HAP-1 (cell line): ENCODE measurements around the gene KDM1A.

ENCODE experiments used
- DNase-seq, 2 experiments: peaks; one replicate each; pipeline ENCODE4 v3.0.0-alpha.2; 2016 to 2020; ENCODE audit warnings: low spot score in 2 of 2
- H3K27me3 ChIP-seq: fragments of 250-450 bp; sonication (Bioruptor Pico); 2 replicates; pipeline ENCODE4 v1.5.1; 2020; ENCODE audit warnings: low read depth, mild to moderate bottlenecking, moderate library complexity
- H3K36me3 ChIP-seq: fragments of 250-450 bp; sonication (Bioruptor Pico); replicated peaks from 2 replicates; pipeline ENCODE4 v1.5.1; 2020; ENCODE audit warnings: mild to moderate bottlenecking
- H3K4me1 ChIP-seq: fragments of 250-450 bp; sonication (Bioruptor Pico); 2 replicates; pipeline ENCODE4 v1.5.1; 2020; ENCODE audit warnings: mild to moderate bottlenecking
- H3K4me3 ChIP-seq: fragments of 250-450 bp; sonication (Bioruptor Pico); 2 replicates; pipeline ENCODE4 v1.5.1; 2020; ENCODE audit warnings: mild to moderate bottlenecking, moderate library complexity
- H3K9me3 ChIP-seq: fragments of 250-450 bp; sonication (Bioruptor Pico); 2 replicates; pipeline ENCODE4 v1.5.1; 2020; ENCODE audit warnings: mild to moderate bottlenecking, moderate library complexity
- in situ Hi-C: fragments of 300-500 bp; cut with MboI; formaldehyde crosslinking; loops from 3 replicates; pipeline ENCODE4 v1.14.3; 2020; ENCODE audit warnings: low sequenced_read_pairs, inconsistent platforms, mixed read lengths

The KDM1A gene

DNA sequence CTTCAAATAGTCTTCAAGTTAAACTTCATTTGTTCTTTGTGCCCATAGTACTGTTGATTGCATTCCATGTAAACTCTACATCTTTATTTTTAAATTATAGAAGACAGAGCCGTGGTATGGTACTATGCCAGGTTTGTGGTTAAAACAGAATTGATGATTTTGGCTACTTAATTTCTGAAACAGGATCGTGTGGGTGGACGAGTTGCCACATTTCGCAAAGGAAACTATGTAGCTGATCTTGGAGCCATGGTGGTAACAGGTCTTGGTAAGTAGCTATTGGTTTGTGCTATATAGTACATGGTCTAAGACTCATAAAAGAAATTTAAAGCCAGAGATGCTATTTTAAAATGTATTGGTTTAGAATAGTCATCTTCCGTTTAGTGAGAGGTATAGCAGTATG is 38.0 kb downstream of the KDM1A start:
- Histone ChIP-seq H3K36me3 (peaks cover 91% of the 10 kb centered on the region), H3K4me1 (peaks cover under 1% of the 10 kb centered on the region), H3K4me3 (no peak overlapping the region), H3K27me3 (no peaks in the 10 kb centered on the region), H3K9me3 (no peaks in the 10 kb centered on the region)
- in situ Hi-C loops, result no loop called here
- DNase-seq, result no peak

DNA sequence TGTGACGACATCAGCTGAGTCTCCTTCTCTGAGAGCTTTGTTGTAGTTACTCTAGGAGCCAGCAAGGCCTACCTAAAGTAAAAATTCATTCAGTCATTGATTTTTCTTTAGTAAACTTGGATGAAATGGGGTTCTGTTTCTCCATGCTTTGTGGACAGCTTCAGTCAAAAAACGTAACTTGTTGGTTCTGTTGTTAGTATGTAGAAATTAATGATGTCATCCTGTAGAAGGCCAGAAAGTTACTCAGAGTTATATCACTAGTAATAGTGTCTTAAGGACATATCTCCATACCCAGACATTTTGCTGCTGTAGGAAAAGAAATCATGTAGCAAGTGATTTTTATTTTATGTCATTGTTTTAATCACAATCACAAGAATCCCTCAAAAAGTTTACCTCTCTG is 43.0 kb downstream of the KDM1A start:
- no peaks in the 10 kb centered on the region for H3K9me3 ChIP-seq
- in situ Hi-C loops, result no loop called here
- no peak overlapping the region for H3K4me3 ChIP-seq
- H3K36me3 ChIP-seq, result peaks cover 81% of the 10 kb centered on the region
- no peak for DNase-seq
- H3K4me1 ChIP-seq, result no peaks in the 10 kb centered on the region
- H3K27me3 ChIP-seq, result no peaks in the 10 kb centered on the region

DNA sequence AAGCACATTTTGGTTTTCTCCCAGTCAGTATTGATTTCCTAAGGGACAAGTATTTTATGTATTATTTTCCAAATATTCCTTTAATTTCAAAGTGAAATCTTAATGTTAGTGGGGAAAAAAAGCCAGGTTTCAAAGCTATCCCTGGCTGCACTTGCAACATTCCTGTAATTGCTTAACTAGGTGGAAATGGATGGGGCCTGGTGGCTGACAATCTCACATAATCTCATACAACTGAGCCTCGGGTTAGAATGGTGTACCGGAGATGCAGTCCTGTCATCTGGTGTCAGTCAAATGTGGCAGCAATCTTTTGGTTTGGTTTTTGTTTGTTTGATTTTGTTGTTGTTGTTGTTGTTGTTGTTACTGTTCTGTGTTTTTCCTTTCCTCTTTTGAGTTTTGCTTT is 46.1 kb downstream of the KDM1A start:
- no peaks in the 10 kb centered on the region for H3K9me3 ChIP-seq
- no peaks in the 10 kb centered on the region for H3K4me1 ChIP-seq
- DNase-seq, result no peak
- in situ Hi-C loops, result no loop called here
- H3K4me3 ChIP-seq, result no peak overlapping the region
- peaks cover 78% of the 10 kb centered on the region for H3K36me3 ChIP-seq
- H3K27me3 ChIP-seq, result no peaks in the 10 kb centered on the region

DNA sequence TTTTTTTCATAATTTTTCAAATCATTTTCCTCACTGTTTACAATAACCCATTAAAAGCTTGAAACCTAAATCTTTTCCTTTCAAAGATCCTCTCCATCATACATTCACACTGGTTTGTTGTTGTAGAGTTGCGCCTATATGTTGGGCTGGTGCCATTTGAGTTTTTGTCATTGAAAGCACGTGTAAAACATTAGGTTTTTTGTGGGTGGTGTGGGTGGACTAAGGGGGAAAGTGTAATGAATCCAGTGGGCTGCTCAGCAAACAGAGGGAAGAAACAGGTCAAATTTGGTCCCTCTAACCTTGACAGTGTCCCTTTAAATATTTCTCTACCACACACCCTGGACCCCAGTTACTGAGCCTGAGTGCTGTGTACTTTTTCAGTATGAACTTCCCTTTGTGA is 46.8 kb downstream of the KDM1A start:
- H3K9me3 ChIP-seq, result no peaks in the 10 kb centered on the region
- H3K36me3 ChIP-seq, result peaks cover 75% of the 10 kb centered on the region
- H3K27me3 ChIP-seq, result no peaks in the 10 kb centered on the region
- no peak overlapping the region for H3K4me3 ChIP-seq
- no peaks in the 10 kb centered on the region for H3K4me1 ChIP-seq
- in situ Hi-C loops, result no loop called here
- DNase-seq, result no peak

DNA sequence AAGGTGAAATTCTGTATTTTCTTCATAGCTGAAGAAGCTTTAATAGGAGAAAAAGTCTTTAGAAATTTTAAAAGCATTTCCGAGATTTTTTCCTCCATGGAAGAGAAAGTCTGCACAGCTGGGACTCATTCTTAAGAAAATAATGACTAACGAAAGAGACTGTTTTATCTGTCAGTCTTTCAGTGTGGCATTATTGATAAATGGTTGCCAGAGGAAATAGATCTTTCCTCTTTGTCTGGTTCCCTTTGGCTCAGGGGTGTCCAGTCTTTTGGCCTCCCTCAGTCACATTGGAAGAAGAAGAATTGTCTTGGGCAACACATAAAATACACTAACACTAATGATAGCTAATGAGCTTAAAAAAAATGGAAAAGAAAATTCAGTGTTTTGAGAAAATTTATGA is 49.9 kb downstream of the KDM1A start:
- no peak for DNase-seq
- in situ Hi-C loops, result no loop called here
- peaks cover 80% of the 10 kb centered on the region for H3K36me3 ChIP-seq

DNA sequence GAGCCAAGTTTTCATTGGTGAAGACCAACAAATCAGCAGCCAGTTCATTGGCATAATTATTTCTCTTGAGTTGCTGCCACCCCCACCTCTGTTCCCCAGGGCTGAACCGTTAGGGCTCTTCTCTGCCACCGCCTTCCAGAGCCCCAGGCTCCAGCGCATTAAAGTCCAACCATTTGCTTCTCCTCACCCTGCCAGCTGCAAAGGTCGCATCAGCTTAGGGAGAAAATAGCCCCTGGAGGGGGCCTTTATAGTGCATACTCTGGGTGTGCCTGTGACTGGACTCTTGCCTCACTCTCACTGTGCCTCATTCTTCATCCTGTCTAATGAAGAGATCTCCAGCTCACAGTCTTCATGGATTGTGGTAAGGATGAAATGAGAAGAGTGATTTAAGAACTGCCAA is 50.4 kb downstream of the KDM1A start:
- in situ Hi-C loops, result no loop called here
- H3K27me3 ChIP-seq, result no peaks in the 10 kb centered on the region
- H3K9me3 ChIP-seq, result no peaks in the 10 kb centered on the region
- no peak overlapping the region for H3K4me3 ChIP-seq
- no peak for DNase-seq
- peaks cover 79% of the 10 kb centered on the region for H3K36me3 ChIP-seq
- no peaks in the 10 kb centered on the region for H3K4me1 ChIP-seq

More for the DNA sequence above, 49.9 kb downstream of the KDM1A start:
- Histone ChIP-seq H3K9me3 (no peaks in the 10 kb centered on the region), H3K4me1 (no peaks in the 10 kb centered on the region), H3K4me3 (no peak overlapping the region), H3K27me3 (no peaks in the 10 kb centered on the region)

DNA sequence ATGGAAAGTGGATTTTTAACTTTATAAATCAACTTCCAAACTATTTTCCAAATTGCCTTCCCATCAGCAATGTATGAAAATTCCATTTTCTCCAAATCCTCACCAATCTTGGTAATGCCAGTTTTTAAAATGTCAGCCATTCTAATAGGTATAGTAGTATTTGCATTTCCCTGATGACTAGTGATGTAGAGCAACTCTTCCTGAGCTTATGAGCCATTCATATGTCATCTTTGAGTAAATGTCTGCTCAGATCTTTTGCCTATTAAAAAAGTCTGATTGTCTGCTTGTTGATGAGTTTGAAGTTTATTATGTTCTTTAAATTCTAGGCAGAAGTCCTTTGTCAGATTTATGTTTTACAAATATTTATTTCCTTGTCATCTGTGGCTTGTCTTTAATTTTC is 54.7 kb downstream of the KDM1A start:
- Histone ChIP-seq H3K4me1 (no peaks in the 10 kb centered on the region), H3K4me3 (no peak overlapping the region), H3K27me3 (no peaks in the 10 kb centered on the region), H3K9me3 (no peaks in the 10 kb centered on the region), H3K36me3 (peaks cover 76% of the 10 kb centered on the region)
- no peak for DNase-seq
- in situ Hi-C loops, result no loop called here

DNA sequence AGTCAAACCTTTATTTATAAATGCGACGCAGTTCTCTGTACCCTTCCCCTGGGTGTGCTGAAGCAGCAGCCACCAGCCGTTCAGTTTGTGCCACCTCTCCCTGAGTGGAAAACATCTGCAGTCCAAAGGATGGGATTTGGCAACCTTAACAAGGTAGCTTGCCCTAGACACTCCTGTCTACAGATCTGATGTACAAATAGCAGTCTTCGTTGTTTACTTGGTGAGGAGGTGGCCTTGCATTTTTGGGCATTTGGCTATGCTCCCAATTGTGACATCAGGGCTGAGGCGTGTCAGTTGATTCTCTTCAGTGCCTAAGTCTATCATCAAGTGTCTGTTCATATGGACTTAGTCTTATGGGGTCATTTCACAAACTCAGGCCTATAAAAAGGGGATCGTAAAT is 59.8 kb downstream of the KDM1A start:
- Histone ChIP-seq H3K27me3 (no peaks in the 10 kb centered on the region), H3K9me3 (no peaks in the 10 kb centered on the region), H3K4me1 (no peaks in the 10 kb centered on the region; the same call in 1 of the 2 replicates), H3K4me3 (no peak overlapping the region), H3K36me3 (peaks cover 79% of the 10 kb centered on the region)
- peak in 1 of 2 experiments; percentile 4 for DNase-seq
- in situ Hi-C loops, result no loop called here

DNA sequence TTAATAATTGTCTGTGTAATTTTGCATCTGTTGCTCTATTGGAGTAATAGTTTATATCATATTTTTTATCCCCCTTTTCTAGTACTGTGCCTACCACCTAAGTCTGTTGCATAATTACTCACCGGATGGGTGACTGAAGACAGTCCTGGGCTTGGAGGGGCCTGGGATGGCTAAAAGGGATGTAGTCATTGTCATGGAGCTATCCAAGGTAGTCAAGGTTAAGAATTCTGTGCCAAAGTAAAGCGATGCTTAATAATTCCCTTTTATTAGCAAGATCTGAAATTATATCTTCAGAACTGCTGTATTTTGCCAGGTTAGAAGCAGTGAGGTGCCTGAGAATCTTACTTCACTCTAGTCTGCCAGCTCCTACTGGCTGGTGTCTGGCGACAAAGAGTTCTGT is 61.6 kb downstream of the KDM1A start:
- in situ Hi-C loops, result loop anchor here (10.0 kb wide), 1 partner anchor 106 kb away; the partner anchor contains the start of gene LACTBL1
- Histone ChIP-seq H3K4me3 (no peak overlapping the region), H3K4me1 (no peaks in the 10 kb centered on the region; the same call in 1 of the 2 replicates), H3K9me3 (no peaks in the 10 kb centered on the region), H3K36me3 (peaks cover 86% of the 10 kb centered on the region), H3K27me3 (no peaks in the 10 kb centered on the region)
- no peak for DNase-seq

DNA sequence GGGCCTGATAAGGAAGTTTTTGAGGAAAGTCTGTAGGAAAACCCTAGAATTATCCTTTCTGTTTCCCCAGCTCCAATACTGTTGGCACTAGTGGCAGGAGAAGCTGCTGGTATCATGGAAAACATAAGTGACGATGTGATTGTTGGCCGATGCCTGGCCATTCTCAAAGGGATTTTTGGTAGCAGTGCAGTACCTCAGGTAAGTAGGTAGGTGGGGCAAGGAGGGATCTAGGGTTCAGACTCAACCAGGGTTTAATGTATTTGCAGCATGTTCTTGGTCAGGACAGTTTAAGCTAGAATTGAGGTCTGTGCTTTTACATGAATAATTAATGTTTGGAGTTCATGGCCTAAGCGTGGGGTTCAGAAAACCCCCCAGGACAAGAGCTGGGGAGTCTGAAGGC is 62.1 kb downstream of the KDM1A start:
- in situ Hi-C loops, result loop anchor here (10.0 kb wide), 1 partner anchor 107 kb away; the partner anchor contains the start of gene LACTBL1
- Histone ChIP-seq H3K27me3 (no peaks in the 10 kb centered on the region), H3K4me3 (no peak overlapping the region), H3K36me3 (peaks cover 90% of the 10 kb centered on the region), H3K4me1 (no peaks in the 10 kb centered on the region; the same call in 1 of the 2 replicates), H3K9me3 (no peaks in the 10 kb centered on the region)
- DNase-seq, result no peak

DNA sequence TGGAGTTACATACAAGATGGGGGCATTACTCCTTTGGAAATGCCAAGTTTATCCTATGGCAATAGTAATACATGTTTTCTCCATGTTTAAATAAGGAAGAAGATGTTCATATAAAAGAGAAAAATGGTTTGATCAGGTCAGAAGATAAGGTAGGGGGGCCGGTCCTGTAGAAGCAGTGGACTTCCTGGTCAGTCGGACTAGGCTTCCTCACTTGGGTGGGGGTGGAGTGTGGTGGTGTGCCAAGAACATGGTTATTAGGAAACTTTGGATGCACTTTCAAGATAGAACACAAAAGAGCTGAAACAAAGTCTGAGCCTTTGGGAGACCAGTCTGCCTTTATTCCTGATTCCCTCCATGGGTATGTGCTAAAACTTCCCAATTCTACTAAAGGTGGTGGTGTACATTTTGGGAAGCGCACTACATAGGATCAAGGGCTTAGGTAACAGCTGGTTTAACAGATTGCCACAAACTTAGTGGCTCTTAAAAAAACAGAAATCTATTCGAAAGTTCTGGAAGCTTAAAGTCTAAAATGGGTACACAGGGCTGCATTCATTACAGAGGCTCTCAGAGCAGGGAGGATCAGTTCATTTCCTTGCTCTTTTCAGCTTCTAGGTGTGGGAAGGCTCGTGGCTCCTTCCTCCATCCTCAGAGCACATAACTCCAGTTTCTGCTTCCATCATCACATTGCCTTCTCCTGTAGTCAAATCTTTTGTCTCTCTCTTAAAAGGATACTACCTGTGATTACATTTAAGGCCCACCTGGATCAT is 64.6 kb downstream of the KDM1A start:
- Histone ChIP-seq H3K4me3 (no peak overlapping the region), H3K9me3 (no peaks in the 10 kb centered on the region), H3K36me3 (peaks cover 94% of the 10 kb centered on the region), H3K4me1 (no peaks in the 10 kb centered on the region; the same call in 1 of the 2 replicates), H3K27me3 (no peaks in the 10 kb centered on the region)
- in situ Hi-C loops, result loop anchor here (10.0 kb wide), 1 partner anchor 109 kb away; the partner anchor contains the start of gene LACTBL1
- no peak for DNase-seq

DNA sequence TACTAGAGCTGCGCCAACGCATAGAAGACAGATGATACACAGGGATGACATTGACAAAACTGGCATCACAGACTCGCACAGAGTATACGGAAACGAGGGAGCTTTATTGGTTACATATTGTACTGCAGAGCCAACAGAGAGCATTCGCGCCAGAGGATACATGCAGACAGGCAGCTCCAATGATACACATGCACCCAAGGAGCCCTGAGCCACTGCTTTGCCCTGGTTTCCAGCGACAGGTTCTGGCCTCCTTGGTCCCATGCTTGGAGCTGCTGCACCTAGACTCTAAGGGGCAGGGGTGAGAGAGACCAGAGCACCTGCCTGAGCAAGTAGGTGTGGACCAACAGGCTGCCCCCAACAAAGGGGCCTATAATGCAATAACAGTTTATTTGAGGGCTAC is 65.6 kb downstream of the KDM1A start:
- Histone ChIP-seq H3K4me1 (no peaks in the 10 kb centered on the region; the same call in 1 of the 2 replicates), H3K4me3 (no peak overlapping the region), H3K27me3 (no peaks in the 10 kb centered on the region), H3K36me3 (peaks cover 87% of the 10 kb centered on the region), H3K9me3 (no peaks in the 10 kb centered on the region)
- in situ Hi-C loops, result loop anchor here (10.0 kb wide), 1 partner anchor 110 kb away; the partner anchor contains the start of gene LACTBL1
- no peak for DNase-seq

DNA sequence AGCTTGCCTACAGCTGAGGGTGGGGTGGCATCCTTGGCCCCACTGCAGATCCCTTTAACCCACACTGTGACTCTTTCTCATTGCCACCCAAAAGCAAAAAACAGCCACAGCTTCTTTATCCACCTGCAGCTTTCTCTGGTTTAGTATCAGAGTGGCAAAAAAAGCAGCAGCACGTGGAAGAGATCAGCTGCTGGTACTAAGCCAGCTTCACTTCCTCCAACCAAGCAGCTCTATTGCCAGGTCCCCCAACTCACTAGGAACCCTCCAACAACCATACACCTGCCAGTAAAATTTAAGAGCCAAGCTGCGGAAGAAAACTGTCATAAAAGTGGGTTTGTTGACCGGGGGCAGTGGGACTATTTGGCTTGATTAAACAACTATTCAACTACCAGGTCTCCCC is 66.4 kb downstream of the KDM1A start:
- Histone ChIP-seq H3K36me3 (peaks cover 79% of the 10 kb centered on the region), H3K4me1 (no peaks in the 10 kb centered on the region; the same call in 1 of the 2 replicates), H3K9me3 (no peaks in the 10 kb centered on the region), H3K4me3 (no peak overlapping the region), H3K27me3 (no peaks in the 10 kb centered on the region)
- in situ Hi-C loops, result loop anchor here (10.0 kb wide), 1 partner anchor 111 kb away; the partner anchor contains the start of gene LACTBL1
- no peak for DNase-seq

DNA sequence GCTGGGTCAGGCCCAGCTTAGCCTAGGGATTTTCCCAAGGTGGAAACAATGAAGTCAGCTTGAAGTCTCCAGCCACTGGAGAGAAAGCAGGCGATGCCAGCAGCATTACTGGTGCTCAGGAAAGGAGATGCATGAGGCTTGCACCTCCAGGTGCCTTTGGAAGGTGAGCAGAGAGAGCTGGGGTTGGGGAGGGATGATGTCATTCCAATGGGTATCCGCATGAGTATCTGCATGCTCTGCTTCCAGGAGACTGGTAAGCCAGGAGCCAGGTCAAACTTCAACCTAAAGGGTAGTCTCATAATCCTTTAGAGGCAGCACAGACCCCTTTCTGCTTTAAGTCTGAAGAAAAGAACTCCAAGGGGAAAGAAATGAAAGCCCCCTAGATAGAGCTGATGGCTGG is 68.8 kb downstream of the KDM1A start:
- Histone ChIP-seq H3K9me3 (no peaks in the 10 kb centered on the region), H3K27me3 (no peaks in the 10 kb centered on the region), H3K4me1 (no peaks in the 10 kb centered on the region), H3K4me3 (no peak overlapping the region), H3K36me3 (peaks cover 71% of the 10 kb centered on the region)
- DNase-seq, result no peak
- in situ Hi-C loops, result loop anchor here (10.0 kb wide), 1 partner anchor 113 kb away; the partner anchor contains the start of gene LACTBL1
